DMS53 treated with DMSO at 0.1 percent for 48 hours (cell line): ENCODE data around the gene SEC22A.

Experiments used
- DNase-seq: peaks from one replicate; lab custom pipeline; 2025; ENCODE audit not compliant: unreplicated experiment; lab: John Stamatoyannopoulos, UW

SEC22A gene

DNA sequence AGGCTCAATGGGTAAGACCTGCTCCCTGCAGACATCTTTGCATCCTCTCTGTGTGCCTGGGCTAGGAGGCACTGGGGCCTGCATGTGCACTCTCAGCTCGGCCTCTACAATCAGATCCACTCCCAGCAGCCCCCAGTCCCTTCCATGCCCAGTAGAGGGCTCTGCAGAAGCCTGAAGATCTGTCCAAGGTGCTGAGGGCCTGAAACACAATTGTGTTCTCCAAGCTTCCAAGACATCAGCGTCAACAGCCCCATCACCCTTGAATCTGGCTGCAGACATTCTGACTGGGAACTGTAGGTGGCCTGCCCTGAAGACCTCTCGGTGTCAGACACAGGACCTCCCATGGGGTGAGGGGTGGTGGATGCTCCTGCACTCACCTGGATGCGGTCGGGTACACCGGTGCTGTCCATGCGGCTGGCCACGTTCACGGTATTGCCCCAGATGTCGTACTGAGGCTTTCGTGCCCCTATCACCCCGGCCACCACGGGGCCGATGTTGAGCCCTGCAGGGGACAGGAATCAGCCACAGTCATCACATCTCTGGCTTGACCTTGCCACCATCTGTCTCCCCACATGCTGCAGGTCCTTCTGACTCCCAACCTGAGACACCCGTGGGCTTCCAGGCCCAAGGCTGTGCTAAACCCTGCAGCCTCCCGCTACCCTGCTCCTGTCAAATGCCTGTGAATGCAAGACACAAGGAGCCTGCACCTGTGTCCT, 84.7 kb downstream of the SEC22A start:
- peak; percentile 2 for DNase-seq

DNA sequence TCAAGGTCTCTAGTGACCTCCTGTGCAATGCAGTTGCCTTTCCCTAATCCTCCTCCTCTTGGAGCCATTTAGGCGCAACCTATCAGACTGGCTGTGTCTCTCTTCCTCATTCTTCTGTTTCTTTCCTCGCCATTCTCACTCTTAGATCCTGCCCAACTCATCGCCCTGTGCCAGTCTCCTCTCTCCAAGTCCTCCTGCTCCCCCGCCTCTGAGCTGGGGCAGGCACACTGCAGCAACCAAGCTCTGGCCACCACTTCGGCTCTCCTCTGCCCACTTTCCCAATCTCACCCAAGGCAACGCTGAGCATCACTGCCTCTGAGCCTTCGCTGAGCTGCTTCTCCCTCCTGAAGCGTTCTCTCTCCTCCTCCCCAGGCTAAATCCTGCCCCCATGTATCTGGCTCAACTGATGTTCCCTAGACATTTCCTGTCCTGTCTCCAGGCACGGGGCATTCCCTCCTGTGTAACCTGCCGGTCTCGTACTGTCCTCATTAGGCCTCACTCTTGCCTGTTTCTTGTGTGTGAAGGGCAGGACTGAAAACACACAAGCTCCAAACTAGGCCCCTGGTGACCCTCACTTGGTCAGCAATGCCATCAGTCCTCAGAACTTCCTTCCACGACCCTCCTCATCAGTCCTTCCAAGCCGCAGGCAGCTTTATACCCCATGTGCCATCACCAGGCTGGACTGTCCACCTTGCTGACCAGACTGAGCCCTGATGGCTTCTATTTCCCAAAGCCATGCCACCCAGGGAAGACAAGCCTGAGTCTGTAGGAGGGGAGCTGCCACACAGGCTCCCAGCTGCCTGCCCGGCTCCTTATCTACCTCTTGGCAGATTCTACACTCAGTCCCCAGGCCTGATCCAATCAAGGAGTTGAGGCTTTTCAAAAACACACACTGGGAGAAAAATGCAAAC, 85.6 kb downstream of the SEC22A start:
- no peak for DNase-seq

DNA sequence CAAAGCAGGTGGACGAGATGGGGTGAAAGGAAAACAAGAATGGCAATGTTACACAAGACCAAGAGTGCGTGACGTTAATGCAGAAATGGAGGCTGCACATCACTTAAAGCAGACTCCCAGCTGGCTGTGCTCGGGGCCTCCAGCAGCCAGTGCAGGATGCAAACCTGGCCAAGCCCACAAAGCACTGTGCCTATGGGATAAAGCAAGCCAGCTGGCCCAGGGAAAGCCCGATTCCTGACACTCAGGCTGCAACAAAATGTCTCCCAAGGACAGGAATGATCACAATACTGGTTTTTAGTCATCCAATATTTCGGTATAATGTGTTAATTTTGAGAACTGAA, 86.2 kb downstream of the SEC22A start:
- no peak for DNase-seq

DNA sequence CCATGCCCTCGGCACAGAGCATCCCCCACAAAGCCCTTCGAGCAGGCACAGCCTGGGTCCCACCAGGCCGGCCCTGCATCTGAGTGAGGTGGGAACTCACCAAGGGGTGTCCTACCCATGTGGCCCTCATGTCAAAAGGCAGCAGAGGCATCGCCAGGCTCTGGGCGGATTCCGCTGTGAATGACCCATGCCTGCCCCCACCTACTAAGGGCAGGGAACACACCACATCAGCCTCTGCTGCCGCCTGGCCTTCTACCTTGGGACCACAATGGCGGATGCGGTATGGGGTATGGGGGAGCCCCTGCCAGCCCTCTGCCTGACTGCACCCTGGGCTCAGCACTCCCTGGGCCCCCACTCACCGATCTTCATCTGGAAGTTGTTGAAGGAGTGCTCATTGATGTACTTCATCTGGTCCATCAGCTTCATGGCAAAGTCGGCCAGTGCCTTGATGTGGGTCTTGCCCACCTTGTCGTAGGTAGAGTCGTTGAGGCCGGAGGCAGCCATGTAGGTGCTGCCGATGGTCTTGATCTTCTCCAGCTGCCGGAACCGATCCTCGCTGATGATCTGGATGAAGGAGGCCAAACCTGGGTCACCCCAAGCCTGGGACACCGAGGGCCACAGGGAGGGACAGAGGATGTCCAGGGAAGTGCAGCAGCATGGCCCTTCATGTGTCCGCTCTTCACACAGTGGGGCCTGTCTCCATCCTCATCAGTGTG, 87.8 kb downstream of the SEC22A start:
- DNase-seq, result no peak

DNA sequence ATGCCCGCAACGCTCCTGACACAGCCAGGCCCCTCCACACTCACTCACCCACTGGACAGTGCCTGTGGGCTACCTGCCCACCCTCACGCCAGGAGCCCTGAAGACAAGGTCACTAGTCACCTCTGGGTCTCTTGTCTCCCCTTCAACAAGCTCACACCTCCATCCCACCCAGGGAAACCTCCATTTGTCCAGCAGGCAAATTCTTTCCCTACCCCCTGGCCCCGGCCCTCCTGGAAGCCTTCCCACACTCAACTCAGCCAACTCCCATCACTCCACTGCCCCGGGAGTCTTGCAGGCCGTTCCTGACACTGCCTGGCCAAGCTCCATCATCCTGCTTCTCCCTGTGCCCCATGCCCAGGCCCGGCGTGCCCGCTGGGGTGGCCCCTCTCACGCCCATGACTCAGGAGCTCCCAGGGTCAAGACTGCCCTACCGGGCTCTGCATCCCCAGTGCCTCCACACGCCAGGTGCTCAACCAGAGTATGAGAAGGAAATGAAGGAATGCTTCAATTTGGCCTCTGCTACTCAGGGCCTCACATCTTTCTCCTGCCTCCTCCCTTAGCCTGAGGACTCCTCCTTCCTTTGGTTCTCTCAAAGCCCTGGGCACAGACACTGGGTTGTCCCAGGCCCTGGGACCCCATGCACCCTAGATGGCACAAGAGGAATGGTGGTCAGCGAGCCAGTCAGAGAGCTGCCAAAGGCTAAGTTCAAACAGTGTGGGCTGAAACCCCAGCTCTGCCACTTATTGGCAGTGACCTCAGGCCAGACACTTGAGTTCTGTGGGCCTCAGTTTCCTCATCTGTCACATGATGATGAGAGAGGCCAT, 88.6 kb downstream of the SEC22A start:
- no peak for DNase-seq

DNA sequence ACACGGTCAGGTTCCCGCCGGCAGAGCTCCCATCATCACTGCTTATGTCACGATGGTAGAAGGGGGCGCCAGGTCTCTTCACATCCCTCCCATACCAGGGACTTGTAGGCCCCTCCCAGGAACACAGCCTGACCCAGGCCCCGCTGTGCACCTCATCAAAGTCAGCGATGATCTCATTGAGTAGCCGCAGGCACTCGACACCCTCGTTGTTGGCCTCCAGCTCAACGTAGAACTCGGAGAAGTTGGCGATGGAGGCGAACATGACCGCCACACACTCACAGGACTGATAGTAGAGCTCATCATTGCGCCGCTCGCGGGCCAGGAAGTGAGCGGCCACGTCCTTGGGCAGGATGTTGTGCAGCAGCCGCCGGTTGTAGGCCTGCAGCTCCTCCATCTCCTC, 89.2 kb downstream of the SEC22A start:
- DNase-seq, result no peak

DNA sequence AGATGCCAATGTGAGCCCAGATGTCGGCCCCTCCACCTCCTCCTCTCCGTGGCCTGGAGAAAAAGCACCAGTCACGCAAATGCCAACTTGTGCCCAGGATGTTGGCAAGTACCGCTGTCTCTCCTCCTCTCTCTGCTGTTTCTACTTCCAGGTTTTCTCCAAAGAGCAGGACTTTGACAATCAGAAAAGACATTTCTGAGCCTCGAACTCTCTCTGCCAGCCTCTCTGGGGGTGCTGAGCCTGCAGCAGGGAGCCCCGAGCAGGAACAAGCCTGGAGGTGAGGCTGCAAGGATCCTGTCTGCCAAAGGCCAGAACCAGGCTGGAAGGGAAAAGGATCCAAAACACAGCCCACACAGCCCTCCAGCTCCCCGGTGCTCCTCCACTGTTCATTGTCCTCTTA, 89.7 kb downstream of the SEC22A start:
- no peak for DNase-seq

DNA sequence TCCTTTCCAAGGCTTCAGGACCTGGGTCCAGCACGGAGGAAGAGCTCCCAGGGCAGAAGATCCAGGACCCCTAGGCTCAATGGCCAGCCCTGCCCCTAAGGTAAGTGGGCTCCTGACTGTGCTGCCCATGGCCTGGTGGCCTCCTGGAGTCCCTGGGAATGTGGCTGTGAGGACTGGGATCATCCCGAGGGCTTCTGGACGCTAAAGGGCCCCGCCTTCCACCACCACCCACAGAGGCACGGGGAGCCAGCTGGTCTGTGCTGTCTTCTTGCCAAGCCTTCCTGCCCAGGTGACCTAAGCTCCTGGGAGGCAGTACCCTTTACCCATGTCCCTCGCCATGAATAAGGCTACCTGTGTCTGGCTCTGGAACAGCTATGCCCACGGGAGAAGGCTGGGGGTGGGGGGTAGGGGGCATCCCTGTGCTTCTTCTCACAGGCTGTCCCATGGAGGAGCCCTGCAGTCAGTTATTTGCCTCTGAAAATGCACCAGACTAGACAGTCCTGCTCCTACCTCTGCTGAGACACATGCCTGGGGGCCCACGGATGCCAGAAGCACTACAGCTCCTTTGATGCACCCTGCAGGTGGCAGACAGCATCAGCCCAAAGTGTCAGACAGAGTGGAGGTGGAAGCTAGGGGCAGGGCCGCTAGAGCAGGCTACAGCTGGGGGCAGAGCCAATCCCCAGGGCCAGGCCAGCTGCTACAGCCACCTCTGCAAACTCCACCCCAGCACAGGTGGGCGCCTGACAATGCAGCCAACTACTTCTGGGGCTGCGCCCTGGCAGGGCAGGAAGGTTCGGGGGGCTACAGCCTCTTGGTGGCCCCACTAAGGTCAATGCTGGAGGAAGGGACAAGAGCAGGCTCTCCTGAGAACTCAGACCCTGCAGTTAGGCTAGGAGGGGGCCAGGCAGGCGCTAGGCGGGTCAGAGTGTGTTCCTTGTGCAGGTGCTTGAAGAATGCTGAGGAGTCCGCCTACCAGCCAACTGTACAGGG, 90.9 kb downstream of the SEC22A start:
- no peak for DNase-seq

DNA sequence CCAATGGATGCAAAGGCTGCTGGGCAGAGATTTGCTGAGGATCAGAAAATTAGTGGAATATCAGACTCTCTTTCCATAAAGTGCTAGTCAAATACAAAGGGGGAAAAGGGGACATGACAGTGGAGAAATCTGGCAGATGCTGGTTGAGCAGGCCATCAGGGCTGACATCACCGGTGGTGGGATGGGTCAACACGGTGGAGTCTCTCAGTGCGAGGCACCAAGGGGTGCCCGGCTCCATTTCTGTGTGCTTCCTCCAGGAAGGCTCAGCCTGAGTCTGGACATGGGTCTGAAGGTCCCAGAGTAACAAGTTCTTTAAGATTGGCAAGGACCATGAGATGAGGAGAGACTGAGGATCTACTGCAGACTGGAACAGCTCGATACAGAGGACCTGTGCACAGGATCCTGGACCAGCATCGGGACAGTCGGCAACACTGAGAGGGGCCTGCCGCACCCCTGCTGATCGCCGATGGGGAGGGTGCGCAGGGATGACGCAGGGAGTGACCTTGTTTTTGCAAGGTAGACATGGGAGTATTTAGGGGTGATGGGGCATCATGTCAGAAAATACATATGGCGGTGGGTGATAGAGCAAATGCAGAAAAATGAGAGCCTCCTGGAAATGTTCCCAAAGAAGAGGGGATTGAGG, 92.7 kb downstream of the SEC22A start:
- DNase-seq, result no peak

DNA sequence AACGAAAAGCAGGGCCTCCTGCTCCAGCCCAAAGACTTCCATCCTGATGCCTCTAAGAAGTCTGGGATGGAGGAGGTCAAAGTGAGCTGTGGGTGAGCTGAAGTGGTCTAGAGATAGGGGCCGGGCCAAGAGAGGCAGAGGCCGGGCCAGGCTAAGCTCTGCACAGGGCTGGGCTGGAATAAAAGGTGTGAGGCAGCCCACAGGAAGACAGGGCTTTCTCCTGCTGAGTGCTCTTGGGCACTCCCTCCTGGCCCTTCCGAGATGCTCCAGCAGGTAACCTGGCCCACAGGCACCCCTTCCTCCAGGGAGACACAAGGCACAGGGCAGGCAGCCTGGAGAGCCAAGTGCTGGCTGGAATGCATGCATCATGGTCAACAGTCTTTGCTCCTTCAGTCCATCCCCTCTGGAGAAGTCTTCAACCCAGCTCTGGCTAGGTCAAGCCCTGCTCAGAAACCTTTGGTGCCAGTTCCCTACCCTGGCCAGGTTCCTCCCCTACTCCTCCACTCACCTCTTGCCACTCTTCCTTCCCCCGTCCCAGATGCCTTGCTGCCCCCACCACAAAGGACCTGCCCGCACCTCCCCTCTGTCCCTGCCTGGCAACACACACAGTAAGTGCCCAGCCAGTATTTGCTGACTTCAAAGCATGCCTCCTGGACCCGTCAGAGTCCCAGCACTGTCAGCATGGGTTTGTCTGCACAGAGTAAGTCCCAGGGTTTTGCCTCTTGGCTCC, 93.6 kb downstream of the SEC22A start:
- DNase-seq, result no peak

DNA sequence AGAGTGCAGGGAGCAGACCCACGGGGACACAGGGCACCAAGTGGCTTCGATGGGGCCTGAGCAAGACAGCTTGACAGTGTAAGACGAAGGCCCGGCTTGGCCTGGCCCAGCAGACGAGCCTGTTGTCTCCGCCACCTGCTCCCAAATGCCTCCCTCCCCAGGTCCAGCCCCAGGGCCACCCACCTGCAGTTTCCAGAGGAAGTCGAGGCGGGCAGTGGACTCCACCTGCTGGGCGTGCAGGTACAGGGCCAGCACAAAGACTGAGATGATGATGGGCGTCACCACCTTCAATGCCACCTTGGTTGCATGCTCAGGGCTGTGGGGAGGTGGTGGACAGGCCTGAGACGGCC, 94.1 kb downstream of the SEC22A start:
- DNase-seq, result no peak

DNA sequence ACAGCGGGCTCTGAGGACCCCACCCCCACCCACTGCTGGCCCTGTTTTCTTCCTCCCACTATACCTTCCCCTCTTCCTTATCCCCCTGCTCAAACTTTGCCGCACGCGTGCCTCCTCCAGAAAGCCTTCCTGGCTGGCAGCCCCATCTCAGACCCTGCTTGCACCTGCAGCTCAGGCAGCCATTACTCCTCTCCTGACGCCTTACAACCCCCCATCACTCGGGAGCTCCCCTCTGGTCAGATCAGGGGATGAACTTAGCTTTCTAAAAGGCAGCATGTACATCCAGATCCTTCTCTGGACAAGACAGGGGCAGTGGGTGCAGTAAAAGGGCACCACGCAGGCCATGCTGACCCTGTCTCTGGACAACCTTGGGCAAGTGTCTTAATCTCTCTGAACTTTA, 94.5 kb downstream of the SEC22A start:
- DNase-seq, result no peak

DNA sequence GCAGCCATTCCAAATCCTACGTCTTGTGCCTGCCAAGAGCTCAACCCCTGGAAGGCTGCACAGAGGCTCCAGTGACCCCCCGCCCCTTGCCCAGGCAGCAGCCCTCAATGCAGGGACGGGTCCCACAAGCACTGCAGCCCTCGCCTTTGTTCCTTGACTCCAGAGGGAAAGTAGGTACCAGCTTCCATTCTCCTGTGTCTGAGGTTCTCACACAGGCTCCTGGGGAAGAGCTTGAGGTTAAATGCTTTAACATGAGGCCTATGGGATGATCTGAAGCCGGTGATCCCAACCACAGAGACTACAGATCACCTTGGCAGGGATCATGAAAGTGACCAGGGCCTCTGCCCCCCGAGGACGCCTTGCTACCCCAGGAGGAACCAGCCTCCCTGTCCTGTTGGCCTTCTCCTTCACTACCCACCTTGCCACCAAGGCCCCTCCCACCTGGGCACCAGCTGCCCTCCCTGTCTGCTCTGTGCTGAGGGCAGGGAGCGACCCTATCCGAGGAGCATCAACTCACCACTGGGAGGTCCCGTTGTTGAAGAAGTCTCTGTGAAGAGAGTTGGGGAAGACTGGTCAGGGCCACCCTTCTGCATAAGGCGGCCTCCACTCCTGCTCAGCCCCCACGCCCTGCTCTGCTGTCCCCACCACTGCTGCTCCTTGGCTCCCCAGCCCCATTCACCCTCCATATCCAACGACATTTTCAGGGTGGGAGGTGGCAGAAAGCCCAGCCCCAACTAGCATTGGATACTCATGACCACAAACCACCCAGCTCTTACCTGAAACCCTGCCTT, 95.3 kb downstream of the SEC22A start:
- no peak for DNase-seq

DNA sequence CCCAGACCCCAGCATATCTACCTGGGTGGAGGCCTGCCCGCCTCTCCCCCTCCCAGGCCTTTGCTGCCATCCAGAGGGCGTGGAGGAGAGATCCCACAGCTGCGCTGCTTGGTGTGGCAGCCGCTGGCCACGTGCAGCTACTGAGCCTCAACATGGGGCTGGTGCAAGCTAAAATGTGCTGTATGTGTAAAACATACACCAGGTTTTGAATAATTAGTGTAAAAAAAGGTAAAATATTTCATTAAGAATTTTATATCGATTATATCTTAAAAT, 95.8 kb downstream of the SEC22A start:
- DNase-seq, result no peak

DNA sequence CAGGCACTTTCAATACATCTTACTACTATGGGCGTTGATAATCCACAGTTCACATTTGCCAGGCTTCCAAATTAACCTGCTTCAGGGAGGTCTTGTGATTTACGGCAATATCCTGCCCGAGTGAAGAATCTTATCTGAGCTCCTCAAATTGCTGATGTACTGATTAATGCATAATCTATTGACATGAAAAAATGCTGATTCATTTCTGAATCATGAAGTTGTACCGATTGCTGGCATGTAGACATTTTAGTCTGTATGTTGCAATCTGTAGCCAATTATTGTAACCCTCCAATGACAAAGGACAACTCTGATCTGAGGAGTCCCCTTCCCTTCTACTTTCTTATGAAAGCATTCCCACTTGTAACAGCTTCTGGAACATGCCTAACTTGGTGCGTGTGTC, 97.2 kb downstream of the SEC22A start:
- no peak for DNase-seq

DNA sequence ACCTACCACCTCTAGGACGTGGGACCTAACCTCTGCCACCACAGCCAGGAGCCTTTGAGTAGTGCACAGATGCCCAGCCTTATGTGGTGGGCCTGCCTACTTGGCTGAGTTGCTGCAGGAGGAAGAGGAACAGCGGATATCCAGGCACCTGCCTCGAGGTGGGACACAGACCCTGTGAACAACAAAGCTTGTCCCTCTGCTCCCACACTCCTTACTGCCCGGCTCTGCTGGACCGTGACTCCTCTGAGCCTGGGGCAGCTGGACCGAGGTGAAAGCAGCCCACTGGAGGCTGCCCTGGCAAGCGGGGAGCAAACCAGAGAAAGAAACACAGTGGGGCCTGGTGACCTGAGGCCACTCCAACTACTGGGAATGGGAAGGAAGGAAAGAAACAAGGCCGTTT, 97.8 kb downstream of the SEC22A start:
- DNase-seq, result no peak

DNA sequence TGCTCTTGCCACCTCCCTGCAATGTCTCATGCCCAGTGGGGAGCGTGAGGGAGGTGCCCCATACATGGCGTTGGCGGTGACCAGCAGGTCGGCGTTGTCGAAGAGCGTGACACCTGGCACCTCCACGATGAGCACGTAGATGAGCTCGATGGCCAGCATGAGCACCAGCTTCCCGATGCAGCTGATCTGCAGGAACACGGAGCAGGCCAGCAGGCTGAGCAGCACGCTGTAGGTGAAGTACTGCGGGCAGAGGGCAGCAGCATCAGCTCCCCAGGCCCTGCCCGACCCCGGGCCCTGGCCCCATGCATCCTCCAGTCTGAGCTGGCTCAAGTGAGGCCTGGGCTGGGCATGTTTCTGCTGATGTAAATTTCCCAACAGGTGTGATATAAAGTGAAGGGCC, 98.3 kb downstream of the SEC22A start:
- DNase-seq, result no peak

DNA sequence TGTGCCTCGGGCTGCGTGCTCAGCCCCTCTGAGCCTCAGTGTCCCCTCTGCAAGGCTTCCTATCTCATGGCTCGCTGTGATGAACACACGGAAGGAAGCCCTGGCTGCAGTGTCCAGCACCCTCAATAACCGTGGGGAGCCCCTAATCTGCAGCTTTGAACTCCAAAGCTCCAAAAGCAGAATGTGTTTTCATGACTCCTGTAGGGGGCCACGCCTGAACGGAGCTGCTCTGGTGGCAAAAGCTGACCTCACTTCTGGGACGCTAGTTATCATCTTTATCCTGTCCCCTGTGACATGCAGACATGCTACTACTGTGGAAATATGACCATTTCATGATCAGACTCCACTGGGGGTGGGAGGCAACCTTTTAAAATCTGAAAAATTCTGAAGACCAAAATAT, 98.8 kb downstream of the SEC22A start:
- no peak for DNase-seq
